ENCODE results near the gene PTPRN2. TPM values are rescaled to one million over a fixed set of nuclear protein-coding genes. Genes with fewer than 3 reads are reported as not detected.

The PTPRN2 gene
- total RNA-seq, 1 experiment from 2014 or later: 1.1 TPM

DNA sequence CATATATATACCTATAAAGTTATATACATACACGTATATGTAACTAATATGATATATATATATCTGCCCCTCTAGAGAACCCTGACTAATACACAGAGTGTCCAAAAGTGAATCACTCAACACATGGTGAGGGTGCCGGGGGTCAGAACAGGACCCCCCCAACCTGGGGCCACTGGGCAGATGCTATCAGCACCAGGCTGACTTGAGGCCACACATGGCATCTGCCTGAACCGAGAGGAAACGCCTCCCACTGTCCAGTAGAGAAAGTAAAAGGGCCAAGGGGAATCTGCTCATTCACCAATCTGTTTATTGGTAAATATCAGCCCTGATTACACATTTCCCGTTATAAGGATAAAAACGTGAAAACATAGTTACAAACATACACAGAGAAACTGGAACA, 218.3 kb downstream of the PTPRN2 start:
- Histone ChIP-seq H3K36me3 (ENCODE audit: control insufficient read depth, insufficient read depth, low read length) (no peaks in the 10 kb centered on the region), H3K27me3 (ENCODE audit: control insufficient read depth, insufficient read depth, low read length) (peaks cover 7% of the 10 kb centered on the region; the same call in 1 of the 2 replicates), H3K4me3 (ENCODE audit: low read depth in 2 of 2, low read length in 2 of 2) (no peak overlapping the region), H3K9me3 (ENCODE audit: control insufficient read depth, insufficient read depth, low read depth, low read length) (no peaks in the 10 kb centered on the region), H3K4me1 (ENCODE audit: control insufficient read depth, insufficient read depth, low read length) (no peaks in the 10 kb centered on the region; the same call in 1 of the 2 replicates), H3K27ac (ENCODE audit: low read length) (no peak overlapping the region)
- no TSS peak for BruUV-seq (replicated peaks)
- in situ Hi-C loops (cut with HindIII; ENCODE audit: low pct_unique_long_range_greater_than_20kb, low sequenced_read_pairs): no loop called here
- intact Hi-C loops (cut with micrococcal nuclease; ENCODE audit: unreplicated experiment): no loop called here
- ChIA-PET CTCF (no interaction called here), POLR2A (no interaction called here)
- no peak for TF ChIP-seq CTCF (IDR thresholded peaks at IDR 0.05)
- no peak for TF ChIP-seq TCF7L2 (IDR thresholded peaks at IDR 0.05; ENCODE audit: low read depth, low read length)
- TF ChIP-seq SIN3A (IDR thresholded peaks at IDR 0.05; ENCODE audit: borderline replicate concordance, insufficient read depth, low read depth, low read length): no peak
- no peak for TF ChIP-seq REST (IDR thresholded peaks at IDR 0.05; ENCODE audit: insufficient read depth in 1 of 2, low read depth in 2 of 2, low read length in 1 of 2)
- TF ChIP-seq POLR2AphosphoS5 (IDR thresholded peaks at IDR 0.05; ENCODE audit: low read depth, low read length): no peak
- ATAC-seq (no peak), DNase-seq (ENCODE audit: low read depth, low spot score) (no peak)

GRCh38 chr7:158368449-158368848, 219.2 kb downstream of the PTPRN2 start:
- H3K27ac ChIP-seq (ENCODE audit: low read length): no peak overlapping the region
- in situ Hi-C loops (cut with HindIII; ENCODE audit: low pct_unique_long_range_greater_than_20kb, low sequenced_read_pairs) (no loop called here), intact Hi-C loops (cut with micrococcal nuclease; ENCODE audit: unreplicated experiment) (no loop called here)
- H3K4me3 ChIP-seq (ENCODE audit: low read depth in 2 of 2, low read length in 2 of 2): no peak overlapping the region
- no peak for TF ChIP-seq REST (IDR thresholded peaks at IDR 0.05; ENCODE audit: insufficient read depth in 1 of 2, low read depth in 2 of 2, low read length in 1 of 2)
- no peak for TF ChIP-seq TCF7L2 (IDR thresholded peaks at IDR 0.05; ENCODE audit: low read depth, low read length)
- no peak for TF ChIP-seq POLR2AphosphoS5 (IDR thresholded peaks at IDR 0.05; ENCODE audit: low read depth, low read length)
- TF ChIP-seq SIN3A (IDR thresholded peaks at IDR 0.05; ENCODE audit: borderline replicate concordance, insufficient read depth, low read depth, low read length): no peak
- TF ChIP-seq CTCF (IDR thresholded peaks at IDR 0.05): no peak
- CTCF ChIA-PET: no interaction called here
- H3K4me1 ChIP-seq (ENCODE audit: control insufficient read depth, insufficient read depth, low read length): no peaks in the 10 kb centered on the region; the same call in 1 of the 2 replicates
- no peak for ATAC-seq
- DNase-seq (ENCODE audit: low read depth, low spot score): no peak
- no peaks in the 10 kb centered on the region for H3K36me3 ChIP-seq (ENCODE audit: control insufficient read depth, insufficient read depth, low read length)
- peaks cover 5% of the 10 kb centered on the region; the same call in 1 of the 2 replicates for H3K27me3 ChIP-seq (ENCODE audit: control insufficient read depth, insufficient read depth, low read length)
- POLR2A ChIA-PET: no interaction called here
- no peaks in the 10 kb centered on the region for H3K9me3 ChIP-seq (ENCODE audit: control insufficient read depth, insufficient read depth, low read depth, low read length)
- no TSS peak for BruUV-seq (replicated peaks)
